Inflammatory macrophage treated with lipopolysaccharide for 4 hours (primary cell): ENCODE results near the gene TBCA.

Experiments used
- DNase-seq: peaks from one replicate; pipeline ENCODE4 v3.0.0-alpha.2; 2020

The TBCA gene

DNA sequence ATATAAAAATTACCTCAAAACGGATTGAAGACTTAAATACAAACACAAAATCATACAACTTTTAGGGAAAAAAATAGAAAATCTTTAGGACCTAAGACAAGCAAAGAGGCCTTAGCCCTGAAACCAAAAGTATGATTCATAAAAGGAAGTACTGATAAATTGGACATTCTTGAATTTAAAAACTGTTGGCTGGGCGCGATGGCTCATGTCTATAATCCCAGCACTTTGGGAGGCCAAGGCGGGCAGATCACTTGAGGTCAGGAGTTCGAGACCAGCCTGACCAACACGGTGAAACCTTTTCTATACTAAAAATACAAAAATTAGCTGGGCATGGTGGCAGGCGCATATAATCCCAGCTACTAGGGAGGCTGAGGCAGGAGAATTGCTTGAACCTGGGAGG lies 76.6 kb downstream of the TBCA start:
- peak; percentile 71 for DNase-seq

DNA sequence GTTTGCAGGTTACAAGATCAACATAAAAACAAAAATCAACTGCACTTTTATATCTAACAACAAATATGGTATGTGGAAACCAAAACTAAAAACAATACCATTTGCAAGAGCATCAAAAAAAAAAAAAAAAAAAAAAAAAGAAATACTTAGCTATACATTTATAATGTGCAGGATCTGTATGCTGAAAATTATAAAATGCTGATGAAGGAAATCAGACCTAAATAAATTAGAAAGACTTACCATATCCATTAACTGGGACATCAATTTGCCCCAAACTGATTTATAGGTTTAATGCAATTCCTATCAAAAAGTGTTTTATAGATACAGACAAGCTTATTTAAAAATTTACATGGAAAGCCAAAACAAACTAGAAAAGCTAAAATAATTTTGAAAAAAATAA lies 77.2 kb downstream of the TBCA start:
- DNase-seq: no peak

DNA sequence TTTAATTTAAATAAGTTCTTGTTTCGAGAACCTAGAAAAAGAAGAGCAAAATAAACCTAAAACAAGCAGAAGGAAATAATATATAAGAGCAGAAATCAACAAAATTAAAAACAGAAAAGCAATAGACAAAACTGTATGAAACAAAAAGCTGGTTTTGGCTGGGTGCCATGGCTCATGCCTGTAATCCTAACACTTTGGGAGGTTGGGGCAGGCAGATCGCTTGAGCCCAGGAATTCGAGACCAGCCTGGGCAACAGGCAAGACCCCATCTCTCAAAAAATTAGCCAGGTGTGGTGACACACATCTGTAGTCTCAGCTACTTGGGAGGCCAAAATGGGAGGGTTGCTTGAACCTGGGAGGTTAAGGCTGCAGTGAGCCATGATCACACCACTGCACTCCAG lies 78.4 kb downstream of the TBCA start:
- no peak for DNase-seq

DNA sequence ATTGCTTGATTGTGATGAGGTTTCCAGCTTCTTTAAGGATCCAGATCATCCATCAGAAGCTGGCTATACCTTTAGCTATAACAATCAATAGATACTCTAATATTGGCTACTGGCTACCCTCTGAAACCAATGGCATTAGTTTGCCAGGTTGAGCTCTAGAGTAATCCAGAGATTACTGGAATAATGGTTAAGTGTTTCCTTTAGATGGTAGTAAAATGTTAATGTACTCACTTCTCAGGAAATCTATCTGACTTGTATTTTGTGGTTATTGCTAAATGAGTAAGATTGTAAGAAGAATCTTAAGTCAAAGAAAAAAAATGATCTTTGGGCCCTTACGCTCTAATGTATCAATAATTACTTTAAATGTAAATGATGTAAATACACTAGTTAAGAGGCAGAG lies 80.0 kb downstream of the TBCA start:
- DNase-seq: no peak

DNA sequence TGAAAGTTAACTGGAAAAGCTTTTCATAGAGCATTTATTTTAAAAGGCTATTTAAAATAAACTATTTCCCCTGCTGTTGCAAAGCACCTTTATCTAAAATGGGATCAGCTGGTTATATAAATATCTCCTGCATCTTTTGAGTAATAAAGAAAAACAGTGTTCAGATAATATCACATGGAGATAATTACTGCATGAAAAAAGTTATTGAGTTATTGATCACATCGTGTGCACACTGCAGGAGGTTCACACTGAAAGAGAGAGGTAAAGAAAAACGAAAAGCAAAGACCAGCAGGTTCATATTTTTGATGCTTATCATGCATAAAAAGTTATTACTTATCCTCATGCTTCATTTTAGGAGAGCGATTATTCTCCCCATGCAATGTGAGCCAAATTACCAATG lies 82.2 kb downstream of the TBCA start:
- no peak for DNase-seq

DNA sequence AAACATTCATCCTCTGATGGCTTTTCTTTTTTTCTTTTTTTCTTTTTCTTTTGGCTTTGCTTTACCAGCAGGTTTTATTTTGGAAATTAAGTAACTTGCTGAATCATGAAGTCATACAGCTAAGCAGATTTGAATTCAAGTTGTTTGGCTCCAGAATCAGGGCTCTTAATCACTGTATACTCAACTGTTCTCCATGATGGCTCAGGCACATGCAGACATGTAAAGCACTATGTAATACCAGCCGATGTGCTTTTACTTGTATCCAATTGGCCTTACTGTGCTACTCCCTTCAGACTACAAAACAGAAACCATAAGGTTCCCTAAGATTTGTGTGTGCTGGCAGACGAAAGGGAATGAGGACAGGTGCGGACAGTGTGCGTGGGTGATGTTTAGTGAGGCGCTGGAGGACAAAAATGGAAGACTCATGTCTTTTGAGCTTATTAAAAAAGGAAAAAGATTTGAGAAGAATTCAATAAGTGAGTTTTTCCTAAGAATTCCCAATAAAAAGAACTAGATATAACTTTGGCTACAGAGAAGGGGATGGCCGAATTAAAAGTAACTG lies 92.9 kb downstream of the TBCA start:
- DNase-seq: no peak

DNA sequence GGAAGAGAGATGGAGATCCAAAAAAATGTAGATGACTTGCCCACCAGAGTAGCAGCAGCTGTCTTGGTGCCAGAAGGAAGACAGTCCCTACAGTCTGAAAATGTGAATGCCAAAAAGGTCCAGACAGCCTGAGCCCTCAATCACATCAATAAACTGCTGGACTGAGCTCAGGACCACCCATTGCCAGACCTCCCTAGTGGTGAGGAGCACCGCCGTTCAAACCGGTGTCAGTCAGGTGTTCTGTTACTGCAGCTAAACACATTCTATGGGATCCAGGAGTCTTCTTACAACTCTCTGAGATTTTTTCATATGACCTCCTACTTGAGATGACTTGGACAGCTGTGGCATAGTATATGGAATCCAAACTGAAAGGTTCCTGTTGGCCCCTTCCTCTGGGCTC lies 105.6 kb downstream of the TBCA start:
- no peak for DNase-seq

DNA sequence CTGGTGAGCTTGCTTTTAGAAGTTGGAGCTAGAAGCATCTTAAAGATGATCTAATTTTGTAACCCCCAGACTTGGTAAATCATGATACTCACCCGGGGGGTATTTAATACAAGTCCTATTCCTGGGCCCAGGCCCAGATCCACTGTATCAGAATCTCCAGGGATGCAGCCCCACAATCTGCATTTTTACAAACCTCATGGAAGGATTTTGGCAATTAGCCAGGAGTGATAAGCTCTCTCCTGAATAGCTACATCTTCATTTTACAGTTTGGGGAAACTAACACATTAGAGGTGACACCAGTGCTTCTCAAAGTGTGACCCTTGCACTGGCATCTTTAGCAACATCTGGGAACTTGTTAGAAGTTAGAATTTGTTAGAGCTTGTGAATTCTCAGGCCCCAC lies 106.5 kb downstream of the TBCA start:
- no peak for DNase-seq

DNA sequence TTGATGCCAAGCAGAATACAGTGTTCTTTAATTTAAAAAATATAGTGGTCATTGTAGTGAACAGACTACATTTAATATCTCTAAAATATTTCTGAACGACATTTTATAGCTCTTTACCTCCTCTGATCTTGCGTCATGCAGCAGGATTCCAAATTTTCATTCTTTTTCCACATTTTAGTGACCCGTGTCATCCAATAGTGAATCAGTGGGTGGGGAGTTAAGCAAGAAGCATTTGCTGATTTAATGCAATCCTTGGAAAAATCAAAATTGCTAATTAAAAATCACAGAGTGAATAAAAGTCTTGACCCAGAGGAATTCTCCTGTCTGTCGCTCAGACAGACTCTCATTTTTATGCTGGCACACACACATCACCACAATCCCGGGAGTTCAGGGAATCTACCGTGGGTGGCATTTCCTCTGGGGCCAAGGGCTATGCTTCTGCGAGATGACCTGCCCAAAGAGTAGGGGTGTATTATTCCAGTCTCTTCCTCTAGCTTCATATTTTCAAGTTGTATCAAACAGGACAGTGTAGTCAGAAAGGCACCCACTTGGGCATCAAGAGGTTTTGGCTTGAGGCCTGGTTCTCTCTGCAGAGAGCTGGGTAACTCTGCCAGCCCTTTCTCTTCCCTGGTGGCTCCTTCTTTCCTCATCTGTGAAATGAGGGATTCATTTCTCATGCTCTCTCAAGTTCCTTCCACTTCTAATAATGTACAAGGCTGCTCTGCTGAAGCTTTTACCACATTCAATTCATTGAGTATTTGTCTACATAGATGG lies 112.9 kb downstream of the TBCA start:
- DNase-seq: no peak

DNA sequence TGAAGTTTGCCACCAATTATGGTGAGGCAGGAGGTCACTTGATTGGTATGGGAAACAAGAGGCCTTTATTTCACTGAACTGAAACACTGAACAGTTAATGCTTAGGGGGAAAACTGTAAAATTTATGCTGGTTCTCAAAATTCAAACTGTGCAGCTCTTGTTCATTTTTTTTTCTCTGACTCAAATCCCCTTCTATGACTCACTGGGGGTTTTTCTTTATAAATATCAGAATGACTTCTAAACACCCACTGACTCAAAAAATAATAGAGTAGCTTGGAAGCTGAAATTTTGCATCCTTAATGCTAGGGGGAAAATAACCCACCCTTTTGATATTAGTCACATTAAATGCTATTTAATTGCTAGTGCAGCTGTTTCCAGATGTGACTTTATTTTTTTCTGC lies 113.5 kb downstream of the TBCA start:
- no peak for DNase-seq

DNA sequence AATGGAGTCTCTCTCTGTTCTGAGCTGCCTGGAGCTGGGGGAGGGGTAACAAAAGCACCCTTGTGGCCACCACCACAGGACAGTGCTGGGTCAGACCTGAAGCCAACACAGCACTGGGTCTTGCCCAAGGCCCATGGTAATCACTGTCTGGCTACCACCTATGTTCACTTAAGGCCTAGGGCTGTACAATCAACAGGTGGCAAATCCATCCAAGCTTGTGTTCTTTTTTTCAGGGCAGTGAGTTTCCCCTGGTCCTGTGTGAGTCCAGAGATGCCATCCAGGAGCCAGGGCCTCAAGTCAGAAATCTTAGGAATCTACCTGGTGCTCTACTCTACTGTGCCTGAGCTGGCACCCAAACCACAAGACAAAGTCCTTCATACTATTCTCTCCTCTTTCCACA lies 117.5 kb downstream of the TBCA start:
- no peak for DNase-seq

DNA sequence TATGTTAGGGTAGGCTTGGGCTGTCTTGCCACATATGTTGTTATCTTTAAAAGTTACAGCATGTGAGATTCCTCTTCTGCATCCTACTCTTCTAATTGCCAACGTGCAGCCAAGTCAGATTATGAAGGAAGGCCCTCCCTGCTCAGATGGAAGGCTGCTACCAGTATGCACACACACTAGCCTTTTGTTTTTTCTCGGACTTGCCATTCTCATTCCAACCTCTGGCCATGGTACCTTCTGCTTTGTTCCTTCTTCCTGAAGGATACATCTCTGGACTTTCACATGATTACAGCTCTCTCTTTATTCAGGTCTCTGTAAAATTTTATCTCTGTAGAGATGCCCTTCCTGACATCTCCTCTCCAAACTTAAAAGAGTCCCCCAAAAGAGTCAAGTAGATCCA lies 124.8 kb downstream of the TBCA start:
- no peak for DNase-seq

DNA sequence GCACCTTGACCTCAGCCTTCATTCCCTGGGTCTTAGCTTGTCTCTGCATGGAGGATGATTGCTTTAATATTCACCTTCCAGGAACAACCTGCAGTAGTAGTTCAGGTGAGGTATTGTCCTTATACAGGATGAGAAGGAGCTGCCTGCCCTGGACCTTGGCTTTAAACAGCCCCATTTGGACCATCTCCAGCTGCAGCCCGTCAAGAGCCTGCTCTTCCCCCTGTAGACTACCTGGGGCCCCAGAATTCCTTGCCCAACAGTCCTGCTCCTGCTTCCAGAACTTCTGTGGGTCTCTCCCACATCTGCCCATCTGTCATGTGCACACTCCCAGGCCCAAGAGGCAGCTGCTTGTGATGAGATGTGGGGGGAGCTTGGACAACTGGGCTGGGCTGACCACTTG lies 125.5 kb downstream of the TBCA start:
- no peak for DNase-seq

DNA sequence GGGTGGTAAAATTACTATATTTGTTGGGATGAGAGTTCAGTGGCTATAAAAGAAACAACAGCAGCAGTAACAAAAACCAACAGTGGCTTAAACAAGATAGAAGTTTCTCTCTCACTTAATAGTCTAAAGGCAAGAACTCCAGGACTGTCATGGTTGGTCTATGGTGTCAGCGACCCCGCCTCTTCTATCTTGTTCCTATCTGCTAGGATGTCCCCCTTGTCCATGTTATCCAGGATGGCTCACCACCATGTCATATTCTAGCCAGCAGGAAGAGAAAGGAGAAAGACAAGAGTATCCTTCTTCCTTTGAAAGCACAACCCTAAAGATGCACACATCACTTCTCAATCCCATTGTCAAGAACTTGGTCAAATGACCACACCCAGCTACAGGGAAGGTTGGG lies 126.4 kb downstream of the TBCA start:
- no peak for DNase-seq

DNA sequence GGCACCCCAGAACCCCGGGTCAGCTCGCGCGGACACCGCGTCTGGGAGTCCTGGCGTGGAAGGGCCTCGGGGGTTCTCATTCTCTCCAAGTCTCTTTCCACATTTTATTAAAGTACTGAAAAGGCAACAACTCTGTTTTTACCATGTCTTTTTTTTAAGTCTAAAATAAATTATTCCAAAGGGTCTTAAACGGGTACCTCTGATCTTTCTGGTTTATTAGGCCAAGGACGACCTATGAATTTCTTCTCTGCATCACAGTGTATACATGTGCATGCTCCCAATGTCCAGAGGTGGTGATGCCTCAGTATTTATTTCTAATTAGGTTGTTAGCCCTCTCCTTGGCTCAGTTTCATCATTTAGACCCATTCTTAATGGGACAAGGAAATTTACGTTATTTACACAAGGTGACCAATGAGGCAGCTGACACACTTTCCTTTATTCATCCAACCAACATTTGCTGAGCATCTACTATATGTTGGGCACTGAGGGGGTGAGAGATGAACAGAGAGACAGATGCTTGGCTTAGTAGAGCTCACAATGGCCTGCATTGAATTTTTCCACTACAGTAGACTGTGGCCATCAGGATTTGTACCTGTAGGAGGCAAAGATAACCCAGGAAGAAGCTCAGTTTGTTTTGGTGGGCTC lies 130.0 kb downstream of the TBCA start:
- no peak for DNase-seq

DNA sequence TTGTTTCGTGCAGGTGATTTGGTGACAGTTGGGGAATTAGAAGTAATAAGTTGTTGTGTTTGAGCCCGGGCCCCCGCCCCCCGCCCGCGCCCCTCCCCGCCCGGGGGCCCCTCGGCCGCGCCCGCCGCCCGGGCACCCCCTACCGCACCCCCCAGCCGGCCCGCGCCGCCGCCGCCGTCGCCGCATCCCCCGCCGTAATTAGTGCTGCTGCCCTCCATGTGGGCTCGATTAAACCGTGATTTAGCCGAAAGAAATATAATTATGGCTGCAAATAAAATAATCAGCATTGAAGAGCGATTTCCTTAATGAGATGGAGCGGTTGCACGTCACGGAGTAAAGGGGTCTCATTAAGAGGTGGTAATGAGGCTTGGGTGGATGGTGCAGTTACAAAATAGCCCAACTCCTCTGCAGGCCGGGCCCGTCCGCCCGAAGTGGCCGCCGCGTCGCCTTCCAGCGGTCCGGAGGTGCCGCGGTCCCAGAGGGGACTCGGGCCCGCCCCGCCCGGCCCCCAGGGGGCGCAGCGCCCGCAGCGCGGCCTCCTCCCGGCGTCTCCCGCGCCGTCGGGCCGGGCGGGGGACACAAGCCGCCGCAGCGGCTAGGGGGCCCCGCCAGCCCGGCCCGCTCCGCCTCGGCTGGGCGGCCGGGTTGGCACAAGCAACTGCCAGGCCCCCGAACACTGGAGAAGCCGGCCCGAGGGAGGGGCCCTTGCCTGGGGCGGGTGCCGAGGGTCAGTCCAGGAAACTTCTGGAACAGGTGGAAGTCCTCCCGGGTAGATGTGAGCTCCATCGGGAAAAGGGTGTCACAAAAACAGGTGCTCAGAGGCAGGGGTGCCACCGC lies 130.8 kb downstream of the TBCA start:
- DNase-seq: peak; percentile 48

DNA sequence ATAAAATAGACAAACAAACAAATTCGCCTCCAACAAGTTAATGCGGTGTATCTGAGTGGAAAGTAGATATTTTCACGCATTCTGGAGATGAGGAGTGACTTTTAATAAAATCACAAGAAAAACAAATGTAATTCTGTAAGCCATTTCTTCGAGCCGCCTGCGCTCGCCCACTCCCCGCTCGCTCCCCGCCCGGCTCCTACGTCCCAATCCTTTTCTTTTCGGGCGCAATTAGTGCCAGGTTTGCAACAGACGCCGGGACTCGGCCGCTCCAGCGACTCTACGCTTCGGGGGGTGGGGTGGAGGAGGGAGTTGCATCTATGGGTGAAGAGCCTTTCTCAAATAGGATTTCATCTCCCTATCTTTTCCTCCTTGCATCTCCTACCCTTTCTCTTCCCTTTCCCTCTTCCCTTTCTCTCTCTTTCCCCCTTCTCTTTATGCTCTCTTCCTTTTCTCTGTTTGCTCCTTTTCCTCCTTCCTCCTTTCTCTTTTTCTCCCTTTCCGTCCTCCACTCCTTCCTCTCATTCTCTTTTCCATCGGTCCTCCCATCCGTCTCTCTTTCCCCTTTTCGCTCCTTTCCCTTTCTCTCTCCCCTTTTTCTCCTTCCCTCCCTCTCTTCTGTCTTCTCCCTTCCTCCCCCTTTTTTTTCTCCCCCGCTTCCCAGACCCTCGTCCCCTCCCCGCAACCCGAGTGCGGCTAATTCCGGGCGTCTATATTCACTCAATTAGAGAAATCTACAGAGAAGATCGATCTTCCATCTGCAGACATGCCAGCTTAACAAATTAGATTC lies 131.6 kb downstream of the TBCA start:
- no peak for DNase-seq

DNA sequence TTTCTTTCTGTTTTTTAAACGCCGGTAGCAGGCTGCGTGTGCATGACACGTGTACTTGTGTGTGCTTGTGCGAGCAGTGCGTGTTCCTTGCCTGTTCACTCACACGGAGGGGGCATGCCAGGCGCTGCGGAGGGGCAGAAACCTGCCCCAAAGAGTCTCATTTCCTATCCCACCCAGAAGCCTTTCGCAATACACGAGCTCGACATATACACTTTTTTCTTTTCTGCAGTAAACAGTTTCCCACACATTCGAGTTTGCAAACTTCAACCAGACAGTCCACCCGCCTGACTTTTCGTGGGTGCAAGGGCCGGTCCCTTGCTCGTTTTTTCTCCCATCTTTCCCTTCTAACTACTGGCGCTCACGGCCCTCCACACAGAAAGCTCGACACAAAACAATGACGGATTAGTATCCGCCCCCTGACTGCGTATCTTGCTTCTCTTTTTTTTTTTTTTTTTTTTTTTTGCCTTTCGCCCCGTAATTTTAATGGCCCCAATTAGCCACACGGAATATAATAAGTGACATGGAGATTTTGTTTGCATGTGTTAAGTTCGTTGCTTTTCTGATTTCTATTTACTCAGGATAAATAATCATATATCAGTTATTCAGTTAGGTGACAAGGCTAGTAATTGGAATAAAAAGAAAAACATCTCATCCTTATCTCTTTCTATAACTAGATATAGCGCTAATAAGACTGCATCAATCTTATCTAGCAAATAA lies 132.3 kb downstream of the TBCA start:
- DNase-seq: peak; percentile 39

DNA sequence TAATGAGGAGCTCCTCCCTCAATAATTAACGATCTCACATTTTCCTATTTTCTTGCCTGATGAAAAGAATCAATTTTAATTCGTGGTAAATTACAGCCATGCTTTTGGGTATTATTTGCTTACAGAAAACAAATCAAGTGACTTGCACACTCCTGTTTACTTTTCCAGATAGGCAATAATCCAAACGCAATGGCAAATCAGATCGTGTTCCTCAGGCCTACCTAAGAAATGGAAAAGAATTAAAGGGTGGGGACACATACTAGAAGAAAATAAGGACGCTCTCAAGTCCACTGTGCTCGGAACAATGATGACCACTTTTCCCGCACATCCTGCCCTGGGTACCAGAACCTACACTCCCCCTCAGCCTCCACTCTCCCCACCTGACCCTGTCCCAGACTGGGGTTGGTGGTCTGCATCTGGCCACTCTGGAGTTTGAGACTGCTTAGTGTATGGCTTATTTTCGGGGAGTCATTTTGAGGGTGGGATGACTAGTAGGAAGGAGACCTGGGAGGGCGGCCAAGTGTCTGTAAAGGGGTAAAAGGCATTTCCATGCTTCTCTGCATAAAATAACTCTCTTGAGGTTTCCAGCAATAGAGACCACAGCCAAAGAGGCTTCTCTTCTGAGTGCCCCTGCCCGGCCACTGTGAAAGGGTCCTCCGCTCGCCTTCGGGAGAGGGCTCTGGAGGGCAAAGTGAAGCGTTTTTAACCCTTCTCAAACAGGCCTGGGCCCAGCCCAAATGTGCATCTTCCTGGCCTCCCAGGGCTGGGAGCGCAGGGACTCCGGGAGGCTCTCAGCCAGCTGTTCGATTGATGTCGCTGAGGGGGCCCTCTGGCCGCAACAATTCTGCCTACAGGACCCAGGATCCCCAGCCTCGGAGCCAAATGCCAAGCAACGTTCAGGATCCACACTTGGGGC lies 133.1 kb downstream of the TBCA start:
- no peak for DNase-seq

DNA sequence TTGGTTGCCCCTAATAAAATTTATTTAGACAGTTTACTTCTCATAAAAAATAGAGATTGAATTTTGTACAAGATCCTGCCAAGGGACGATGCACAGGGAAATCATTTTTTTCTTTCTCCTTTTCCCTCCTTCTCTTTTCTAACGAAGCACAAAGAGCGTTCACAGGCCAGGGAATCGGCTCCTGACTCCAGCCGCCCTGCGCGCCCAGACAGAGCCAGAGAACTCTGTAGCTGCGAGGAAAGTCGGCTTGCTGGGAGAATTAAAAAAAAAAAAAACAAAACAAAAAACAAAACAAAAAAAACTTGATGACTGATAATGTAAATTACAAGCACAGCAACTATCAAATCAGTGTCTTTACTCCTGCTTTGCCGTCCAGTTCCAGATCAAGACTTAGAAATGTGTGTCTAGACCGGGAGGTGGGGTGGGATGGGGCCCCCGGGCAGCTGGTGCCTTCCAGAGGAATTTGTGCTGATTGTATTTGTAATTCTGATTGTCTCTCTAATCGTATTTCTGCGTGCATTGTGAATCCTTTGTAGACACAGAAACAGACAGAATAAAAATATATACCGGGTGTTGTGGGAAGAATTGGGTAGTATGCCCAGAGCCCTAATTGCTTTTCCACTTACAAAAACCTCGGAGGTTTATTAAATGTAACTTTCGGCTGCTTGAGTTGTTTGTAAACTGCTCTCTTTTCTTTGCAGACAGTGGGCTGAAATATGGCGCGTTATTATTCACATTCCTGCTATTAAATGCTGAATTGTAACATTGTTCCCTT lies 134.0 kb downstream of the TBCA start:
- DNase-seq: no peak
